Smooth muscle cell (in vitro differentiated cells): ENCODE measurements around the gene WDR4. TPM values are rescaled to one million over a fixed set of nuclear protein-coding genes. Genes with fewer than 3 reads are reported as not detected.

ENCODE experiments used
- DNase-seq: peaks from one replicate; lab custom pipeline; 2025; ENCODE audit not compliant: unreplicated experiment; lab: John Stamatoyannopoulos, UW
- H2AFZ ChIP-seq: fragments of 200-600 bp; sonication (generic); 2 replicates; pipeline ENCODE4 v1.6.0; 2016; ENCODE audit warnings: antibody characterized with exemption, low read depth, mild to moderate bottlenecking
- H3F3A ChIP-seq: fragments of 200-600 bp; sonication (generic); 2 replicates; pipeline ENCODE4 v1.6.0; 2017; ENCODE audit warnings: antibody characterized with exemption, low read depth
- H3K27ac ChIP-seq: fragments of 200-600 bp; sonication (generic); 2 replicates; pipeline ENCODE4 v1.5.1; 2016; ENCODE audit warnings: low read depth, mild to moderate bottlenecking
- H3K27me3 ChIP-seq: fragments of 200-600 bp; sonication (generic); 2 replicates; pipeline ENCODE4 v1.6.1; 2016; ENCODE audit warnings: low read depth, mild to moderate bottlenecking
- H3K36me3 ChIP-seq: fragments of 200-600 bp; sonication (generic); 2 replicates; pipeline ENCODE4 v1.5.1; 2016; ENCODE audit warnings: low read depth
- H3K4me1 ChIP-seq: fragments of 200-600 bp; sonication (generic); 2 replicates; pipeline ENCODE4 v1.5.1; 2016; ENCODE audit warnings: low read depth
- H3K4me2 ChIP-seq: fragments of 200-600 bp; sonication (generic); 2 replicates; pipeline ENCODE4 v1.6.0; 2016; ENCODE audit warnings: mild to moderate bottlenecking
- H3K4me3 ChIP-seq: fragments of 200-600 bp; sonication (generic); 2 replicates; pipeline ENCODE4 v1.5.1; 2016; ENCODE audit warnings: mild to moderate bottlenecking
- H3K79me2 ChIP-seq: fragments of 200-600 bp; sonication (generic); 2 replicates; pipeline ENCODE4 v1.6.0; 2016; ENCODE audit warnings: low read depth, mild to moderate bottlenecking
- H3K9ac ChIP-seq: fragments of 200-600 bp; sonication (generic); 2 replicates; pipeline ENCODE4 v1.6.0; 2016; ENCODE audit warnings: low read depth
- H3K9me3 ChIP-seq: fragments of 200-600 bp; sonication (generic); replicated peaks from 2 replicates; pipeline ENCODE4 v1.5.1; 2016; ENCODE audit warnings: low read depth
- H4K20me1 ChIP-seq: fragments of 200-600 bp; sonication (generic); 2 replicates; pipeline ENCODE4 v1.6.0; 2016; ENCODE audit warnings: low read depth
- WGBS: methylation state at CpG from one replicate; pipeline ENCODE4 v1.1.7; 2016; ENCODE audit warnings: low lambda C conversion rate; 5-methylcytosine and 5-hydroxymethylcytosine counted together
- polyA plus RNA-seq: library from polyadenylated mRNA; unstranded; fragments of >200 nt; fragmentation: Nextera tagmentation; extraction: Ambion mirVana; gene quantifications from 2 replicates; pipeline ENCODE4 v1.2.1, GENCODE V29; 2016
- total RNA-seq: library from RNA; depleted of rRNA; stranded (reverse); fragments of >200 nt; gene quantifications from 2 replicates; pipeline ENCODE4 v1.2.3, GENCODE V29; 2014
- TF ChIP-seq, protein P1 (sequence below): fragments of 200-600 bp; sonication (generic); IDR thresholded peaks from 2 replicates; pipeline ENCODE4 v1.5.1; 2017; ENCODE audit warnings: borderline replicate concordance, mild to moderate bottlenecking, antibody characterized with exemption; ENCODE audit not compliant: insufficient read depth, poor library complexity, severe bottlenecking

Gene WDR4
- total and polyA plus RNA-seq, 2 experiments from 2014 or later = 5.1 TPM

- Histone ChIP-seq H3K9ac (no peak overlapping the region), H3K9me3 (no peaks in the 10 kb centered on the region), H3K27ac (no peak overlapping the region), H3F3A (no peaks in the 10 kb centered on the region), H4K20me1 (no peaks in the 10 kb centered on the region), H2AFZ (peak overlapping the region; percentile 23), H3K4me2 (peak overlapping the region; percentile 75), H3K4me3 (peak overlapping the region; percentile 20), H3K4me1 (peaks cover 6% of the 10 kb centered on the region), H3K79me2 (no peaks in the 10 kb centered on the region), H3K36me3 (no peaks in the 10 kb centered on the region), H3K27me3 (no peaks in the 10 kb centered on the region)
- WGBS = 27% methylated on average over 18 of the region's 18 CpGs
- TF ChIP-seq, protein P1, sequence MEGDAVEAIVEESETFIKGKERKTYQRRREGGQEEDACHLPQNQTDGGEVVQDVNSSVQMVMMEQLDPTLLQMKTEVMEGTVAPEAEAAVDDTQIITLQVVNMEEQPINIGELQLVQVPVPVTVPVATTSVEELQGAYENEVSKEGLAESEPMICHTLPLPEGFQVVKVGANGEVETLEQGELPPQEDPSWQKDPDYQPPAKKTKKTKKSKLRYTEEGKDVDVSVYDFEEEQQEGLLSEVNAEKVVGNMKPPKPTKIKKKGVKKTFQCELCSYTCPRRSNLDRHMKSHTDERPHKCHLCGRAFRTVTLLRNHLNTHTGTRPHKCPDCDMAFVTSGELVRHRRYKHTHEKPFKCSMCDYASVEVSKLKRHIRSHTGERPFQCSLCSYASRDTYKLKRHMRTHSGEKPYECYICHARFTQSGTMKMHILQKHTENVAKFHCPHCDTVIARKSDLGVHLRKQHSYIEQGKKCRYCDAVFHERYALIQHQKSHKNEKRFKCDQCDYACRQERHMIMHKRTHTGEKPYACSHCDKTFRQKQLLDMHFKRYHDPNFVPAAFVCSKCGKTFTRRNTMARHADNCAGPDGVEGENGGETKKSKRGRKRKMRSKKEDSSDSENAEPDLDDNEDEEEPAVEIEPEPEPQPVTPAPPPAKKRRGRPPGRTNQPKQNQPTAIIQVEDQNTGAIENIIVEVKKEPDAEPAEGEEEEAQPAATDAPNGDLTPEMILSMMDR = no peak
- no peak for DNase-seq
These were observed 44.5 kb upstream of the WDR4 start for GRCh38 chr21:42923553-42924432.

DNA sequence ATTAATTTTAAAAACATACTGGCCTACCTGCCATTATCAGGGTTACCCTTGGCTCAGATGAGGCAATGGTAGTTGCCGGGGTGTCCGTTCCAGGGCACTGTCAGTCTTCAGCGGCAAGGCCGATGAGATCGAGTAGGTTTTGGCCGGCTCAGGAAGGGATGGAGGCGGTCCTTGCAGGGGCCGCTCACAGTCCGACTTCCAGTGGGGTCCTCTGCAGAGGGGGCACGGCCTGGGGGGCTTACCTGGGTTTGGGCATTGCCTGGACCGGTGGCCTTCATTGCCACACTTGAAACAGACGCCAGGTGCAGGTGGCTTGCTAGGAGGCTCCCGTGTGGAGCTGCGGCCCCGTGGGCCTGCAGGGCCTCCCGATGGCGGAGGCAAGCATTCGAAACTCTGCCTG, 43.6 kb upstream of the WDR4 start:
- no peaks in the 10 kb centered on the region for H3K27me3 ChIP-seq
- H3K36me3 ChIP-seq = no peaks in the 10 kb centered on the region
- no peak overlapping the region for H3K4me3 ChIP-seq
- no peaks in the 10 kb centered on the region for H3K79me2 ChIP-seq
- peaks cover 6% of the 10 kb centered on the region for H3K4me1 ChIP-seq
- no peak overlapping the region for H3K9ac ChIP-seq
- no peak overlapping the region for H2AFZ ChIP-seq
- H3K9me3 ChIP-seq = no peaks in the 10 kb centered on the region
- TF ChIP-seq, protein P1 = no peak
- no peak overlapping the region for H3K4me2 ChIP-seq
- no peaks in the 10 kb centered on the region for H3F3A ChIP-seq
- DNase-seq = no peak
- no peaks in the 10 kb centered on the region for H4K20me1 ChIP-seq
- no peak overlapping the region for H3K27ac ChIP-seq
- 92% methylated on average over 18 of the region's 18 CpGs for WGBS

DNA sequence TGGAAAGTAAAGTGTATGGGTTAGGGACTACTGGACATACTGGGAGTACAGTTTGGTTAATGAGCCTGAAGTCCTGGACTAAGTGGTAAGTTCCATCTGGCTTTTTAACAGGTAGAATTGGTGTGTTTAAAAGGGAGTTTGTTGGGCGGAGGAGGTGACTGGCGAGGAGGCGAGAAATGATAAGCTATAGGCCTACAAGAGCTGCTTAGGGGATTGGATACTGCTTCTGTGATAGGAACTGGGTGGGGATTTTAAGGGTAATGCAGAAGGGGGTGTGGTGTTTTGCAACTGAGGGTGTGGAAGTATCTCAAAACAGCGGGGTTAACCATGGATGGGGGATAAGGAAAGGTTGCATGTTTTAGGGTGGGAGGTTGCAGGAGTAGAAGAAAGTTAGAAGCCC, 42.6 kb upstream of the WDR4 start:
- Histone ChIP-seq H3K4me2 (no peak overlapping the region), H3K36me3 (no peaks in the 10 kb centered on the region), H3K4me1 (peaks cover 6% of the 10 kb centered on the region), H3K79me2 (no peaks in the 10 kb centered on the region), H4K20me1 (no peaks in the 10 kb centered on the region), H2AFZ (no peak overlapping the region), H3K9ac (no peak overlapping the region), H3K4me3 (no peak overlapping the region), H3F3A (no peaks in the 10 kb centered on the region), H3K27ac (no peak overlapping the region), H3K9me3 (no peaks in the 10 kb centered on the region), H3K27me3 (no peaks in the 10 kb centered on the region)
- DNase-seq = no peak
- TF ChIP-seq, protein P1 = no peak
- 91% methylated on average over 4 of the region's 4 CpGs for WGBS

- no peaks in the 10 kb centered on the region for H3K4me1 ChIP-seq
- peaks cover 9% of the 10 kb centered on the region for H3F3A ChIP-seq
- DNase-seq = no peak
- no peaks in the 10 kb centered on the region for H3K79me2 ChIP-seq
- no peak overlapping the region for H3K27ac ChIP-seq
- H4K20me1 ChIP-seq = no peaks in the 10 kb centered on the region
- H3K4me2 ChIP-seq = no peak overlapping the region
- no peak overlapping the region for H3K4me3 ChIP-seq
- no peak overlapping the region for H2AFZ ChIP-seq
- H3K27me3 ChIP-seq = no peaks in the 10 kb centered on the region
- WGBS = 93% methylated on average over 6 of the region's 6 CpGs
- no peaks in the 10 kb centered on the region for H3K36me3 ChIP-seq
- TF ChIP-seq, protein P1 = no peak
- H3K9ac ChIP-seq = no peak overlapping the region
- H3K9me3 ChIP-seq = no peaks in the 10 kb centered on the region
These were observed 39.0 kb upstream of the WDR4 start for GRCh38 chr21:42918291-42918690.
